Stimulated activated naive CD8-positive, alpha-beta T cell treated with anti-CD3 and anti-CD28 coated beads, Interleukin-15, amount 100 ng/mL, for 72 hours (primary cell): Measurements from ENCODE around the gene CD300A.

Experiments used
- ATAC-seq: fragments of 150-1000 bp; cut with Tn5 transposase; 2 replicates; pipeline ENCODE4 v1.10.0; 2021; ENCODE audit warnings: mild to moderate bottlenecking, moderate library complexity
- DNase-seq, 2 donors: peaks; one replicate each; pipeline ENCODE4 v3.0.0; 2021 to 2022
- H3K27ac Mint-ChIP-seq, 2 donors: one replicate each; pipeline ENCODE4 v1.8.0; 2022; ENCODE audit warnings: mild to moderate bottlenecking in 2 of 2, mixed read lengths in 2 of 2, moderate library complexity in 2 of 2
- H3K27me3 Mint-ChIP-seq: one replicate; pipeline ENCODE4 v1.8.0; 2022; ENCODE audit warnings: mixed read lengths
- H3K4me1 Mint-ChIP-seq: one replicate; pipeline ENCODE4 v1.8.0; 2022; ENCODE audit warnings: mild to moderate bottlenecking, mixed read lengths
- H3K4me3 Mint-ChIP-seq, 2 donors: one replicate each; pipeline ENCODE4 v1.8.0; 2022; ENCODE audit warnings: mild to moderate bottlenecking in 2 of 2, mixed read lengths in 2 of 2, moderate library complexity in 1 of 2
- H3K9me3 Mint-ChIP-seq, 2 donors: one replicate each; pipeline ENCODE4 v1.8.0; 2022; ENCODE audit warnings: mixed read lengths in 2 of 2

CD300A gene

DNA sequence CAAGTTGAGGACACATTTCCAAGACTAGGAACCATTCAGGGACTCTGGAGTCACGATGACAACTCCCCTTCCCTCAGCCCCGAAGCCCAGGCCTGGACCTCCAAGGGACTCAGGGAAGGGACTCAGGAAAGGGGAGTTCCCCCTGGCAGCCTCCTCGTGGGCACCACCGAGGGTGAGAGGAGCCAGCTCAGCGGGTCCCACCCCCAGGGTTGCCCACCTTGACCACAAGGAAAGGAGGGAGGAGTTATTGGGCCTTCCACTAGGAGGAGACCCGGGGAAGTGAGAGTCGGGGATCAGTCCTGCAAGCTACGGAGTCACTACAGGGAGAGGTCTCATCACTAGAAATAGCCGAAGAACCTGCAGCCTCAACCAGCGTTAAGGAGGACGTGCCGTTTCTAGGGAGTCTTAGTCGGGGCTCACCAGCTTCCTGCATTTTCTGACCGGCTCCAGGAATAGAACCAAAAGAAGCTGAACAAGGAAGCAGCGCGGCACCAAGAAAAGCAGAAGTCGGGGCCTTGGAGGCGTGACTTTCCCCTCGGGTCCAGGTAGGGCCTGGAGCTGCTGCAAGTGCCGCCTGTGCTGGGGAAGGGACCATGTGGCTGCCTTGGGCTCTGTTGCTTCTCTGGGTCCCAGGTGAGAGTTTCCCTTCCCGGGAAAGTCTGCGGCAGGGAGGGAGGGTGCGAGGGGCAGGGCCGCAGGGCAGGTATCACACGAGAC, at the start of gene CD300A:
TSS of gene CD300A (plus strand) at position 524 of the 717 bp plus-strand sequence. CDS start at position 594, 70 bp downstream.
- no peaks in the 10 kb centered on the region for H3K9me3 Mint-ChIP-seq
- DNase-seq (peak in 1 of 2 donors; percentile 26), ATAC-seq (peak; percentile 1)
- H3K4me1 Mint-ChIP-seq, result peaks cover 49% of the 10 kb centered on the region
- H3K27me3 Mint-ChIP-seq, result no peaks in the 10 kb centered on the region
- H3K4me3 Mint-ChIP-seq, result no peak within 1 kb of the TSS
- H3K27ac Mint-ChIP-seq, result no peak within 1 kb of the TSS

DNA sequence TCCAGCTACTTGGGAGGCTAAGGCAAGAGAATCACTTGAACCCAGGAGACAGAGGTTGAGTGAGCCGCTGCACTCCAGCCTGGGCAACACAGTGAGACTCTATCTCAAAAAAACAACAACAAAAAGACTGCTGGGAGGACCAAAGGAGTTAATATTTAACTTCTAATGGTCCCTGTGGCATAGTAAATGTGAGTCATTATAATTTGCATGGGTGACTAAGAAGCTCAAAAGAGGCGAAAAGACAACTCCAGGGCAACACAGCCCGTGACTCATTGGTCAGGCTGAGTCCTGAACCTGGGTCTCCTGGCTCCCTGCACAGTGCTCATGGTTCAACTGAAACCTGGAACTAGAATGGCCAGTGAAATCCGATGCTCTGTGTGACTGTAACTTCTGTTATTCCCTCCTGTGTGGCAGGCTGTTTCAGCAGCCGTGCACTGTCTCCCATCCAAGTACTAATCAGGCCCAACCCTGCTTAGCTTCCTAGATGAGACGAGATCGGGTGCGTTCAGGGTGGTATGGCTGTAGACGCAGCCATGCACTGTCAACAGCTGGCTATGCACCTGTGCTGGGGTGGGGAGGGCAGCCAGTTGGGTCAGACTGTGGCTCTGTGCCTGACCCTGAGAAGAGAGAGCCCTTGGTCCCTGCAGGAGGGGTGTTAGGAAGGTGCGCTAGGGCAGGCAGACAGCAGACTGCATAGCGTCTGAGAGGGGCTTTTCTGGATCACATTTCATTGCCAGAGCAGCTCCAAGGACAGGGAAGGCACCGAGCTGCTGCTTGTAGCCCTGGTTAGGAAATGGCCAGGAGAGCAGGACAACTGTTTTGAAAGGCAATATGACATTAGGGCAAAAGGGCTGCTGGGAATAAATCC, 49.0 kb upstream of the CD300A start:
- Mint-ChIP-seq H3K27me3 (peaks cover 2% of the 10 kb centered on the region), H3K27ac (peak overlapping the region in 1 of 2 donors; percentile 65), H3K4me1 (peaks cover 7% of the 10 kb centered on the region), H3K9me3 (no peaks in the 10 kb centered on the region), H3K4me3 (no peak overlapping the region)
- ATAC-seq (peak; percentile 69), DNase-seq (no peak)

DNA sequence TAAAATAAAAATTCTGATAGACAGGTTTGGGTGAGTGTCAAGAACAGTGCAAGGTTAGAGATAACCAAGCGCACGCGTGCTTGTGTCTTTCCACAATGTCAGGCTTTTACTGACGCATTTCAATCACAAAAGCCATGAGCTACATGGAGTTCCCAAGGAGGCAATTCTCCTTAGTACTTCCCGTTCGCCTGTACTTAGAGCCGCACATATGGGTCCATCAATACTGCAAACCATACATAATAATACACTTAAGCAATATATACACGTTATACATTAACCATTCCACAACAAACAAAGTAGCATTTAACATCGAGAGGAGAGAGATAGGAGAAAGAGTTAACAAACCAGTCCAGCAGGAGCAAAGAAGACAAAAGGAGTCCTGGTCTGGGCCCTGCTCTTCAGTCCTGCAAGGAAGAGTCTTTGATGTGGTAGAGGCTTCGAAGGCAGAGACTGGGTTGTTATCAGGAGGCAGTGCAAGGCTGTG, 46.5 kb upstream of the CD300A start:
- H3K4me1 Mint-ChIP-seq, result peaks cover 7% of the 10 kb centered on the region
- DNase-seq, result no peak
- H3K4me3 Mint-ChIP-seq, result no peak overlapping the region

GRCh38 chr17:74424117-74424516, 42.3 kb upstream of the CD300A start:
- Mint-ChIP-seq H3K27ac (no peak overlapping the region), H3K27me3 (peaks cover 39% of the 10 kb centered on the region), H3K4me1 (no peaks in the 10 kb centered on the region), H3K9me3 (no peaks in the 10 kb centered on the region), H3K4me3 (no peak overlapping the region)
- ATAC-seq, result no peak
- DNase-seq, result no peak

More for the DNA sequence above, 46.5 kb upstream of the CD300A start:
- ATAC-seq, result no peak
- Mint-ChIP-seq H3K9me3 (no peaks in the 10 kb centered on the region), H3K27me3 (peaks cover 8% of the 10 kb centered on the region), H3K27ac (no peak overlapping the region)

GRCh38 chr17:74424657-74425056, 41.8 kb upstream of the CD300A start:
- no peak overlapping the region for H3K27ac Mint-ChIP-seq
- H3K9me3 Mint-ChIP-seq, result no peaks in the 10 kb centered on the region
- no peaks in the 10 kb centered on the region for H3K4me1 Mint-ChIP-seq
- peaks cover 44% of the 10 kb centered on the region for H3K27me3 Mint-ChIP-seq
- DNase-seq (no peak), ATAC-seq (no peak)
- H3K4me3 Mint-ChIP-seq, result no peak overlapping the region

GRCh38 chr17:74426551-74427047, 39.8 kb upstream of the CD300A start:
- Mint-ChIP-seq H3K27ac (no peak overlapping the region), H3K27me3 (peaks cover 64% of the 10 kb centered on the region), H3K4me3 (no peak overlapping the region), H3K4me1 (peaks cover 16% of the 10 kb centered on the region), H3K9me3 (no peaks in the 10 kb centered on the region)
- DNase-seq (no peak), ATAC-seq (no peak)

- ATAC-seq (no peak), DNase-seq (no peak)
- H3K27ac Mint-ChIP-seq, result no peak overlapping the region
- no peak overlapping the region for H3K4me3 Mint-ChIP-seq
- H3K27me3 Mint-ChIP-seq, result peaks cover 69% of the 10 kb centered on the region
- H3K9me3 Mint-ChIP-seq, result no peaks in the 10 kb centered on the region
- H3K4me1 Mint-ChIP-seq, result peaks cover 20% of the 10 kb centered on the region
Observed at GRCh38 chr17:74427048-74427762, 39.2 kb upstream of the CD300A start.

- no peak overlapping the region for H3K4me3 Mint-ChIP-seq
- H3K27ac Mint-ChIP-seq, result no peak overlapping the region
- no peak for DNase-seq
- ATAC-seq, result no peak
- H3K4me1 Mint-ChIP-seq, result peaks cover 22% of the 10 kb centered on the region
- no peaks in the 10 kb centered on the region for H3K9me3 Mint-ChIP-seq
- peaks cover 66% of the 10 kb centered on the region for H3K27me3 Mint-ChIP-seq
Observed at GRCh38 chr17:74427763-74428153, 38.7 kb upstream of the CD300A start.

GRCh38 chr17:74429604-74430384, 36.6 kb upstream of the CD300A start:
- Mint-ChIP-seq H3K4me1 (peaks cover 26% of the 10 kb centered on the region), H3K27me3 (peaks cover 85% of the 10 kb centered on the region), H3K4me3 (peak overlapping the region; percentile 68 to 83), H3K27ac (no peak overlapping the region), H3K9me3 (no peaks in the 10 kb centered on the region)
- ATAC-seq (no peak), DNase-seq (no peak)

GRCh38 chr17:74430385-74430705, 36.1 kb upstream of the CD300A start:
- Mint-ChIP-seq H3K9me3 (no peaks in the 10 kb centered on the region), H3K4me1 (peaks cover 26% of the 10 kb centered on the region), H3K4me3 (peak overlapping the region; percentile 68 to 83), H3K27ac (no peak overlapping the region), H3K27me3 (peaks cover 90% of the 10 kb centered on the region)
- DNase-seq (no peak), ATAC-seq (peak; percentile 21)

DNA sequence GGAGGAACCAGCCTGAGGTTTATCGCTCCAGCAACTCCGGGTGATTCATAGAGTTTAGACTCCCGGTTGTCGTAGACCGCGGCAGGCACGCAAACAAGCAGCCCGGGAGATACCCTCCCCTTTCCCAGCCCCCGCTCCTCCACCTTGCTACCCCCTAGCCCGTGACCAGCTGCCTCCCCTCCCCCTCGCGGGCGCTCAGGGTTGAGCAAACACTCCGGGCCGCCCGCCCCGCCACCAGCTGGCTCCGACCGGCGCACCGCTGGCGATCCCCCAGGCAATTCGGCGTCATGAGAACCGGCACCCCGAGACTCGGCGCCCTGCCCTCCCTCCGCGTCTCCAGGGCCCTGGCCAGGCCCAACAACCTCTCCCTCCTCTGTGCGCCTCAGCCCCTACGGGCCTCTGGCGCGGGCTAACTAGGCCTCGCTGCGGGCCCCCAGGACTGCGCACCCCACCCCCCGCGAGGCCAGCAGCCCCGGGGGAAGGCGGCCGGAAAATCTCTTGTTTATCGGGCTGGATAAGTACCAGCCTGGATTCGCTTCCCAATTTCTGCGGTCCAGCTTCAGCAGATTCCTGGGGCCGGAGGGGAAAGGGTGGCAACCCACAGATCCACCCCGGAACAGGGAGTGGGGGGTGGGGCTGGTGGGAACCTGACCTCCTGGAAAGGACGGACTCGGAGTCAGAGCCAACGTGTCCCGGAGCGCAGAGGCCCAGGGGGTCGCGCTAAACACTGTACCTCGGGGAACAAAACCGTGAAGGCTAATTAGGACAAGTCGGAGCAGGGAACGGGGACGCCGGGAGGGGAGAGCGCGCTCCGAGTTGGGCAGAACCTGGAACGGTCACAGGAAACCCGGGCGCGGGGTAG, 35.5 kb upstream of the CD300A start:
- DNase-seq, result peak in 1 of 2 donors; percentile 33
- peak; percentile 41 for ATAC-seq
- Mint-ChIP-seq H3K9me3 (no peaks in the 10 kb centered on the region), H3K4me1 (peaks cover 26% of the 10 kb centered on the region), H3K4me3 (peak overlapping the region; percentile 68 to 83), H3K27ac (peak overlapping the region; percentile 46 to 80), H3K27me3 (peaks cover 91% of the 10 kb centered on the region)

- peaks cover 91% of the 10 kb centered on the region for H3K27me3 Mint-ChIP-seq
- H3K4me3 Mint-ChIP-seq, result peak within 1 kb of the TSS; percentile 68 to 83
- DNase-seq (peak; percentile 40 to 57), ATAC-seq (peak; percentile 78)
- peak within 1 kb of the TSS; percentile 46 to 80 for H3K27ac Mint-ChIP-seq
- peaks cover 26% of the 10 kb centered on the region for H3K4me1 Mint-ChIP-seq
- no peaks in the 10 kb centered on the region for H3K9me3 Mint-ChIP-seq
Observed at GRCh38 chr17:74431568-74432423, 34.6 kb upstream of the CD300A start, which contains the start of gene GPRC5C. Gene GPRC5C, plus strand, starts transcription at chr17:74432088. Its CDS starts 7,689 bp downstream, at chr17:74439777.

DNA sequence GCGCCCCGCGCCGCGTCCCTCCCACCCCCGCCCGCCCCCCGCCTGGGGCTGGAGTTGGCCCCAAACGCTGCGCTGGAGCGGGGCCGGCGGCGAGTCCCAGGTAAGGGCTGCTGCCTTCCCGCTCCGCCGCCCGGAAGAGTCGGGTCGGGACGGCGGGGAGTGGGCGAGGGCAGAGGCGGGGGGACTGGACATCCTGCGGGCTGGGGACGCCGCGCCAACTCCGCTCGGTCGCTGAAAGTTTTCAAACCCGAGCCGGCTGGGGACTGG, 34.1 kb upstream of the CD300A start:
- no peak for DNase-seq
- Mint-ChIP-seq H3K9me3 (no peaks in the 10 kb centered on the region), H3K27ac (no peak overlapping the region), H3K4me1 (peaks cover 26% of the 10 kb centered on the region), H3K27me3 (peaks cover 90% of the 10 kb centered on the region), H3K4me3 (peak overlapping the region in 1 of 2 donors; percentile 63)
- ATAC-seq, result no peak
